ENCODE results near the gene TBC1D1. TPM values are rescaled to one million over a fixed set of nuclear protein-coding genes. Genes with fewer than 3 reads are reported as not detected.

The TBC1D1 gene
- total RNA-seq, 1 experiment from 2014 or later = 56.0 TPM

- Histone ChIP-seq H3K9me3 (ENCODE audit: control insufficient read depth, insufficient read depth, low read depth, low read length) (no peaks in the 10 kb centered on the region), H3K4me1 (ENCODE audit: control insufficient read depth, insufficient read depth, low read length) (no peaks in the 10 kb centered on the region), H3K27ac (ENCODE audit: low read length) (no peak overlapping the region), H3K27me3 (ENCODE audit: control insufficient read depth, insufficient read depth, low read length) (no peaks in the 10 kb centered on the region), H3K36me3 (ENCODE audit: control insufficient read depth, insufficient read depth, low read length) (no peaks in the 10 kb centered on the region), H3K4me3 (ENCODE audit: low read depth in 2 of 2, low read length in 2 of 2) (no peak overlapping the region)
- ATAC-seq = no peak
- intact Hi-C loops (cut with micrococcal nuclease; ENCODE audit: unreplicated experiment) = loop anchor here (10.0 kb wide), 1 partner anchor 99 kb away; no protein-coding TSS in a partner anchor
- no TSS peak for BruUV-seq (replicated peaks)
- TF ChIP-seq CTCF (IDR thresholded peaks at IDR 0.05) = no peak
- no peak for TF ChIP-seq REST (IDR thresholded peaks at IDR 0.05; ENCODE audit: insufficient read depth in 1 of 2, low read depth in 2 of 2, low read length in 1 of 2)
- no peak for TF ChIP-seq POLR2AphosphoS5 (IDR thresholded peaks at IDR 0.05; ENCODE audit: low read depth, low read length)
- TF ChIP-seq SIN3A (IDR thresholded peaks at IDR 0.05; ENCODE audit: borderline replicate concordance, insufficient read depth, low read depth, low read length) = no peak
- TF ChIP-seq TCF7L2 (IDR thresholded peaks at IDR 0.05; ENCODE audit: low read depth, low read length) = no peak
- DNase-seq (ENCODE audit: low read depth, low spot score) = no peak
- ChIA-PET CTCF (interaction anchor here (1.1 kb wide), 1 partner anchor 11 kb away, joined by 5 read pairs; no protein-coding TSS in a partner anchor), POLR2A (no interaction called here)
- in situ Hi-C loops (cut with HindIII; ENCODE audit: low pct_unique_long_range_greater_than_20kb, low sequenced_read_pairs) = no loop called here
These were observed 185.3 kb downstream of the TBC1D1 start for GRCh38 chr4:38076153-38076669.

GRCh38 chr4:38077791-38078489 lies 187.1 kb downstream of the TBC1D1 start:
- Histone ChIP-seq H3K4me1 (ENCODE audit: control insufficient read depth, insufficient read depth, low read length) (no peaks in the 10 kb centered on the region), H3K9me3 (ENCODE audit: control insufficient read depth, insufficient read depth, low read depth, low read length) (no peaks in the 10 kb centered on the region), H3K36me3 (ENCODE audit: control insufficient read depth, insufficient read depth, low read length) (no peaks in the 10 kb centered on the region), H3K27ac (ENCODE audit: low read length) (no peak overlapping the region), H3K27me3 (ENCODE audit: control insufficient read depth, insufficient read depth, low read length) (no peaks in the 10 kb centered on the region), H3K4me3 (ENCODE audit: low read depth in 2 of 2, low read length in 2 of 2) (no peak overlapping the region)
- no peak for DNase-seq (ENCODE audit: low read depth, low spot score)
- in situ Hi-C loops (cut with HindIII; ENCODE audit: low pct_unique_long_range_greater_than_20kb, low sequenced_read_pairs) (no loop called here), intact Hi-C loops (cut with micrococcal nuclease; ENCODE audit: unreplicated experiment) (loop anchor here (10.0 kb wide), 1 partner anchor 97 kb away; no protein-coding TSS in a partner anchor)
- ChIA-PET CTCF (no interaction called here), POLR2A (no interaction called here)
- no peak for TF ChIP-seq TCF7L2 (IDR thresholded peaks at IDR 0.05; ENCODE audit: low read depth, low read length)
- no TSS peak for BruUV-seq (replicated peaks)
- ATAC-seq = no peak
